ENCODE measurements around the gene GJD4. TPM values are rescaled to one million over a fixed set of nuclear protein-coding genes. Genes with fewer than 3 reads are reported as not detected.

The GJD4 gene
- total and polyA plus RNA-seq, 2 experiments from 2014 or later = not detected

- TF ChIP-seq ZNF462 (CRISPR knock-in tag; IDR thresholded peaks at IDR 0.05) (no peak), POLR2AphosphoS5 (IDR thresholded peaks at IDR 0.05; ENCODE audit: low read depth) (no peak), STAT1 (IDR thresholded peaks at IDR 0.05; ENCODE audit: unreplicated experiment) (no peak), CTCF (conservative IDR thresholded peaks at IDR 0.05; ENCODE audit: low read depth in 2 of 2) (no peak)
Observed at GRCh38 chr10:35555962-35556930, 48.9 kb upstream of the GJD4 start (continued).

- TF ChIP-seq ZNF114 (CRISPR knock-in tag; IDR thresholded peaks at IDR 0.05) = no peak
- Mint-ChIP-seq H3K27me3 (ENCODE audit: insufficient read depth, low read depth, poor library complexity) (no peaks in the 10 kb centered on the region), H3K36me3 (ENCODE audit: low read depth) (no peaks in the 10 kb centered on the region), H3K27ac (peak overlapping the region; percentile 46), H3K9me3 (no peaks in the 10 kb centered on the region), H3K4me1 (no peaks in the 10 kb centered on the region; the same call in 2 of the 3 replicates), H3K4me3 (no peak overlapping the region)
- Histone ChIP-seq H3F3A (replicated peaks; ENCODE audit: low read depth) (no peaks in the 10 kb centered on the region), H2AFZ (no peak overlapping the region), H3K4me1 (ENCODE audit: insufficient read depth) (no peaks in the 10 kb centered on the region), H3K27ac (ENCODE audit: low read depth) (no peak overlapping the region), H3K4me3 (no peak overlapping the region), H3K36me3 (ENCODE audit: insufficient read depth) (no peaks in the 10 kb centered on the region), H3K27me3 (ENCODE audit: insufficient read depth) (no peaks in the 10 kb centered on the region), H4K20me1 (replicated peaks; ENCODE audit: insufficient read depth) (no peaks in the 10 kb centered on the region), H3K79me2 (replicated peaks; ENCODE audit: insufficient read depth) (no peaks in the 10 kb centered on the region), H3K4me2 (no peak overlapping the region), H3K9me2 (ENCODE audit: insufficient read depth) (no peaks in the 10 kb centered on the region)
- ATAC-seq = no peak
- no peak for DNase-seq (ENCODE audit: low spot score)
Observed at GRCh38 chr10:35558276-35558675, 46.9 kb upstream of the GJD4 start.
